ENCODE measurements around the gene SFTA2. TPM values are rescaled to one million over a fixed set of nuclear protein-coding genes. Genes with fewer than 3 reads are reported as not detected.
"Not testable (repeated sequence)": the region's sequence is repeated elsewhere in the genome, so short reads cannot be mapped to it uniquely, and the experiment has no call there.

Gene SFTA2
- polyA plus RNA-seq, 1 donor from 2014 or later = not detected

DNA sequence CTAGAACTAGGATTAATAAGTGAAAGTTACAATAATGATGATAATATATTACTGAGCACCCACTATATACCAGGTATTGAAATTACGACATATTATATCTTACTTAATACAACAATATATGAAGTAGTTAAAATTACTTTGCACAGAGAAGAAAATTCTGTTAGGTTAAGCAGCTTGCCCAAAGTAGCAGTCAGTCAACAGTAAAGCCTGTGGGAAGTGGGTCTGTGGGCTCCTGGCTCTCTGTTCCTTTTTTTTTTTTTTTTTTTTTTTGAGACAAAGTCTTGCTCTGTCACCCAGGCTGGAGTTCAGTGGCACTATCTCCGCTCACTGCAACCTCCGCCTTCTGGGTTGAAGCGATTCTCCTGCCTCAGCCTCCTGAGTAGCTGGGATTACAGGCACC lies 28.7 kb downstream of the SFTA2 start:
- H3F3A ChIP-seq (ENCODE audit: insufficient read depth, low read length, poor library complexity, severe bottlenecking) = no peaks in the 10 kb centered on the region
- H3K27me3 ChIP-seq (ENCODE audit: insufficient read depth, low read depth, low read length) = no peaks in the 10 kb centered on the region
- TF ChIP-seq POLR2AphosphoS5 (IDR thresholded peaks at IDR 0.05) (no peak), EP300 (conservative IDR thresholded peaks at IDR 0.05; ENCODE audit: poor library complexity, severe bottlenecking) (no peak), MXI1 (conservative IDR thresholded peaks at IDR 0.05; ENCODE audit: poor library complexity, severe bottlenecking) (no peak), TAF1 (IDR thresholded peaks at IDR 0.05; ENCODE audit: low read depth) (no peak), REST (IDR thresholded peaks at IDR 0.05; ENCODE audit: borderline replicate concordance) (no peak), RAD21 (conservative IDR thresholded peaks at IDR 0.05) (no peak), CTCF (IDR thresholded peaks at IDR 0.05; ENCODE audit: poor library complexity, severe bottlenecking) (no peak), SMC3 (conservative IDR thresholded peaks at IDR 0.05; ENCODE audit: poor library complexity) (no peak), EZH2 (IDR thresholded peaks at IDR 0.05; ENCODE audit: borderline replicate concordance, insufficient read depth, low read length, poor library complexity, severe bottlenecking) (no peak)
- H3K79me2 ChIP-seq (replicated peaks; ENCODE audit: insufficient read depth, low read length) = peaks cover under 1% of the 10 kb centered on the region
- no peaks in the 10 kb centered on the region for H3K36me3 ChIP-seq (ENCODE audit: insufficient read depth, low read length)
- no peak overlapping the region for H3K27ac ChIP-seq (ENCODE audit: low read length)
- no peaks in the 10 kb centered on the region for H4K20me1 ChIP-seq (ENCODE audit: insufficient read depth)
- no peak overlapping the region for H3K4me3 ChIP-seq (ENCODE audit: low read length)
- H3K9me3 ChIP-seq (ENCODE audit: low read length) = no peaks in the 10 kb centered on the region
- H3K9me2 ChIP-seq (ENCODE audit: insufficient read depth, low read length) = no peaks in the 10 kb centered on the region
- H3K9ac ChIP-seq (ENCODE audit: low read length) = no peak overlapping the region
- no peak overlapping the region for H2AFZ ChIP-seq (ENCODE audit: low read depth, low read length)
- no peak overlapping the region for H3K4me2 ChIP-seq (ENCODE audit: low read length)

- no peak overlapping the region for H3K4me3 ChIP-seq (ENCODE audit: low read length)
- no peak overlapping the region for H3K27ac ChIP-seq (ENCODE audit: low read length)
- no peaks in the 10 kb centered on the region for H3F3A ChIP-seq (ENCODE audit: insufficient read depth, low read length, poor library complexity, severe bottlenecking)
- no peaks in the 10 kb centered on the region for H3K79me2 ChIP-seq (replicated peaks; ENCODE audit: insufficient read depth, low read length)
- no peaks in the 10 kb centered on the region for H3K27me3 ChIP-seq (ENCODE audit: insufficient read depth, low read depth, low read length)
- H4K20me1 ChIP-seq (ENCODE audit: insufficient read depth) = no peaks in the 10 kb centered on the region
- H3K4me2 ChIP-seq (ENCODE audit: low read length) = no peak overlapping the region
- no peaks in the 10 kb centered on the region for H3K9me2 ChIP-seq (ENCODE audit: insufficient read depth, low read length)
- no peaks in the 10 kb centered on the region for H3K36me3 ChIP-seq (ENCODE audit: insufficient read depth, low read length)
- H2AFZ ChIP-seq (ENCODE audit: low read depth, low read length) = no peak overlapping the region
- no peaks in the 10 kb centered on the region for H3K9me3 ChIP-seq (ENCODE audit: low read length)
- no peak for TF ChIP-seq MXI1 (conservative IDR thresholded peaks at IDR 0.05; ENCODE audit: poor library complexity, severe bottlenecking)
- no peak for TF ChIP-seq EP300 (conservative IDR thresholded peaks at IDR 0.05; ENCODE audit: poor library complexity, severe bottlenecking)
- TF ChIP-seq EZH2 (IDR thresholded peaks at IDR 0.05; ENCODE audit: borderline replicate concordance, insufficient read depth, low read length, poor library complexity, severe bottlenecking) = no peak
- H3K9ac ChIP-seq (ENCODE audit: low read length) = no peak overlapping the region
Measured at GRCh38 chr6:30902709-30903108, 29.3 kb downstream of the SFTA2 start.

GRCh38 chr6:30902196-30902595 lies 29.8 kb downstream of the SFTA2 start:
- H3K9me3 ChIP-seq (ENCODE audit: low read length); H4K20me1 ChIP-seq (ENCODE audit: insufficient read depth); H3F3A ChIP-seq (ENCODE audit: insufficient read depth, low read length, poor library complexity, severe bottlenecking); H3K9ac ChIP-seq (ENCODE audit: low read length); H3K36me3 ChIP-seq (ENCODE audit: insufficient read depth, low read length); H3K4me3 ChIP-seq (ENCODE audit: low read length); H2AFZ ChIP-seq (ENCODE audit: low read depth, low read length); H3K27me3 ChIP-seq (ENCODE audit: insufficient read depth, low read depth, low read length); H3K4me2 ChIP-seq (ENCODE audit: low read length); H3K79me2 ChIP-seq (replicated peaks; ENCODE audit: insufficient read depth, low read length); H3K9me2 ChIP-seq (ENCODE audit: insufficient read depth, low read length); H3K27ac ChIP-seq (ENCODE audit: low read length): not testable (repeated sequence)
